Activated naive CD8-positive, alpha-beta T cell (primary cell): ENCODE results near the gene IGSF9B.
"Not testable (repeated sequence)": the region's sequence is repeated elsewhere in the genome, so short reads cannot be mapped to it uniquely, and the experiment has no call there.

Experiments
- H3K27ac Mint-ChIP-seq: one replicate; pipeline ENCODE4 v1.8.0; 2021; ENCODE audit warnings: mixed read lengths
- H3K27me3 Mint-ChIP-seq: one replicate; pipeline ENCODE4 v1.8.0; 2021; ENCODE audit warnings: mixed read lengths
- H3K36me3 Mint-ChIP-seq: one replicate; pipeline ENCODE4 v1.8.0; 2021; ENCODE audit warnings: mixed read lengths
- H3K4me1 Mint-ChIP-seq: one replicate; pipeline ENCODE4 v1.8.0; 2021; ENCODE audit warnings: low read depth, mixed read lengths
- H3K4me3 Mint-ChIP-seq: one replicate; pipeline ENCODE4 v1.8.0; 2021; ENCODE audit warnings: mild to moderate bottlenecking, mixed read lengths
- H3K9me3 Mint-ChIP-seq: one replicate; pipeline ENCODE4 v1.8.0; 2021; ENCODE audit warnings: low read depth, mixed read lengths

Gene IGSF9B, protein sequence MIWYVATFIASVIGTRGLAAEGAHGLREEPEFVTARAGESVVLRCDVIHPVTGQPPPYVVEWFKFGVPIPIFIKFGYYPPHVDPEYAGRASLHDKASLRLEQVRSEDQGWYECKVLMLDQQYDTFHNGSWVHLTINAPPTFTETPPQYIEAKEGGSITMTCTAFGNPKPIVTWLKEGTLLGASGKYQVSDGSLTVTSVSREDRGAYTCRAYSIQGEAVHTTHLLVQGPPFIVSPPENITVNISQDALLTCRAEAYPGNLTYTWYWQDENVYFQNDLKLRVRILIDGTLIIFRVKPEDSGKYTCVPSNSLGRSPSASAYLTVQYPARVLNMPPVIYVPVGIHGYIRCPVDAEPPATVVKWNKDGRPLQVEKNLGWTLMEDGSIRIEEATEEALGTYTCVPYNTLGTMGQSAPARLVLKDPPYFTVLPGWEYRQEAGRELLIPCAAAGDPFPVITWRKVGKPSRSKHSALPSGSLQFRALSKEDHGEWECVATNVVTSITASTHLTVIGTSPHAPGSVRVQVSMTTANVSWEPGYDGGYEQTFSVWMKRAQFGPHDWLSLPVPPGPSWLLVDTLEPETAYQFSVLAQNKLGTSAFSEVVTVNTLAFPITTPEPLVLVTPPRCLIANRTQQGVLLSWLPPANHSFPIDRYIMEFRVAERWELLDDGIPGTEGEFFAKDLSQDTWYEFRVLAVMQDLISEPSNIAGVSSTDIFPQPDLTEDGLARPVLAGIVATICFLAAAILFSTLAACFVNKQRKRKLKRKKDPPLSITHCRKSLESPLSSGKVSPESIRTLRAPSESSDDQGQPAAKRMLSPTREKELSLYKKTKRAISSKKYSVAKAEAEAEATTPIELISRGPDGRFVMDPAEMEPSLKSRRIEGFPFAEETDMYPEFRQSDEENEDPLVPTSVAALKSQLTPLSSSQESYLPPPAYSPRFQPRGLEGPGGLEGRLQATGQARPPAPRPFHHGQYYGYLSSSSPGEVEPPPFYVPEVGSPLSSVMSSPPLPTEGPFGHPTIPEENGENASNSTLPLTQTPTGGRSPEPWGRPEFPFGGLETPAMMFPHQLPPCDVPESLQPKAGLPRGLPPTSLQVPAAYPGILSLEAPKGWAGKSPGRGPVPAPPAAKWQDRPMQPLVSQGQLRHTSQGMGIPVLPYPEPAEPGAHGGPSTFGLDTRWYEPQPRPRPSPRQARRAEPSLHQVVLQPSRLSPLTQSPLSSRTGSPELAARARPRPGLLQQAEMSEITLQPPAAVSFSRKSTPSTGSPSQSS (N-terminal part only)

DNA sequence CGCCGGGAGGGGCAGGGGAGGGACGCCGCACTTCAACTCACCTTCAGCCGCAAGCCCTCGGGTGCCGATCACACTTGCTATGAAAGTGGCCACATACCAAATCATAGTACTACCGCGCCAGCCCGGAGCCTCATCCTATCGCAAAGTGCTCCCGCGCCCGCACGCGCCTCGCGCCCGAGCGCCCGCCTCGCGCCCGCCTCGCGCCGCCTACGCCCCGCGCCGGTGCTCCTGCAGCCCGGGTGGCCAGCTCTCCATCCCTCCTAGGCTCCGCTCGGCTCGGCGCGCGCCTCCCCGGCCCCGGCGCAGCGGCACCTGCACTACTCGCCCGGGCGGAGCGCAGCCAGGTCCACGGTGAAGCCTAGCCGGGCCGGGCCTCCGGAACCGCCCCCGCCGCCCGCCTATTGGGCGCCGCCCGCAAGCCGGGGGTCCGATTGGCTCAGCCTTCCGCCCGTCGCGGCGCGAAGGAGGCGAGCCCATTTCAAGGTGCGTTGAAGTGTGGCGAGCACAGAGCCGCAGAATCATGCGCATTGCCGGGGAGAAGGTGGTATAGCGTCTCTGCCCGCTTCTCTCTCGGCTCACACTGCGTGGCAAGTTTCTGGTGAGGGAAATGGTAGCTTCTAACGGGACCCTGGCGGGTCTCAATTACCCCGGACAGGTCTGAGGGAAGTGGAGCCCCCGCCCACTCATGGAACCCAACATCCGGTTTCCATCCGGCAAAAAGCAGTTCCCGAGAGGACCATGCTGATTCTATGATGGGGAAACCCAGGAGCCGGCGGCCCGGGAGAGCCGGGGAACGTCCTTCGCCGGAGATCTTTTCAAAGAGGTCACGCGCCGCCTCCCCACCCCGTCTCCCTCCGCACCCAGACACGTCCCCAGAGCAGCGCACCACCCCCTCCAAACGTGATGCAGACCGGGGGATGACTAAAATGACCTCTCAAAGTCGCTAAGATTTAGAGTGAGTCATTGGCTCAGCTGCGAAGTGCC, at the start of gene IGSF9B:
Gene IGSF9B, minus strand, starts transcription at position 319 of the 984 bp plus-strand sequence. Its CDS starts 214 bp downstream, at position 105.
- Mint-ChIP-seq H3K27ac (peak within 1 kb of the TSS; percentile 92), H3K4me3 (peak within 1 kb of the TSS; percentile 88), H3K9me3 (no peaks in the 10 kb centered on the region), H3K36me3 (no peaks in the 10 kb centered on the region), H3K4me1 (peaks cover 40% of the 10 kb centered on the region), H3K27me3 (no peaks in the 10 kb centered on the region)

- Mint-ChIP-seq H3K4me3 (no peak overlapping the region), H3K9me3 (no peaks in the 10 kb centered on the region), H3K27me3 (no peaks in the 10 kb centered on the region), H3K36me3 (no peaks in the 10 kb centered on the region), H3K27ac (no peak overlapping the region), H3K4me1 (no peaks in the 10 kb centered on the region)
Measured at GRCh38 chr11:134004496-134005172, 47.9 kb upstream of the IGSF9B start.

GRCh38 chr11:134003792-134004495, 47.2 kb upstream of the IGSF9B start:
- Mint-ChIP-seq H3K27ac (no peak overlapping the region), H3K4me3 (no peak overlapping the region), H3K27me3 (no peaks in the 10 kb centered on the region), H3K36me3 (no peaks in the 10 kb centered on the region), H3K4me1 (no peaks in the 10 kb centered on the region), H3K9me3 (no peaks in the 10 kb centered on the region)

DNA sequence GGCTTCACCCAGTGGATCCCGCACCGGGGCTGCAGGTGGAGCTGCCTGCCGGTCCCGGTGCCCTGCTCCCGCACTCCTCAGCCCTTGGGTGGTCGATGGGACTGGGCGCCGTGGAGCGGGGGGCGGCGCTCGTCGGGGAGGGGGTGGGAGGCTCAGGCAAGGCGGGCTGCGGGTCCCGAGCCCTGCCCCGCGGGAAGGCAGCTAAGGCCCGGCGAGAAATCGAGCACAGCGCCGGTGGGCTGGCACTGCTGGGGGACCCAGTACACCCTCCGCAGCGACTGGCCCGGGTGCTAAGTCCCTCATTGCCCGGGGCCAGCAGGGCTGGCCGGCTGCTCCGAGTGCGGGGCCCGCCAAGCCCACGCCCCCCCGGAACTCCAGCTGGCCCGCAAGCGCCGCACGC, 46.1 kb upstream of the IGSF9B start:
- not testable (repeated sequence) for H3K27ac Mint-ChIP-seq, H3K36me3 Mint-ChIP-seq, H3K9me3 Mint-ChIP-seq, H3K4me1 Mint-ChIP-seq, H3K27me3 Mint-ChIP-seq, H3K4me3 Mint-ChIP-seq

DNA sequence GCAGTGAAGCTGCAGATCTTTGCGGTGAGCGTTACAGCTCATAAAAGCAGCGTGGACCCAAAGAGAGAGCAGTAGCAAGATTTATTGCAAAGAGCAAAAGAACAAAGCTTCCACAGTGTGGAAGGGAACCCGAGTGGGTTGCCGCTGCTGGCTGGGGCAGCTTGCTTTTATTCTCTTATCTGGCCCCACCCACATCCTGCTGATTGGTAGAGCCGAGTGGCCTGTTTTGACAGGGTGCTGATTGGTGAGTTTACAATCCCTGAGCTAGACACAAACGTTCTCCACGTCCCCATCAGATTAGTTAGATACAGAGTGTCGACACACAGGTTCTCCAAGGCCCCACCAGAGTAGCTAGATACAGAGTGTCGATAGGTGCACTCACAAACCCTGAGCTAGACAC, 45.6 kb upstream of the IGSF9B start:
- not testable (repeated sequence) for H3K36me3 Mint-ChIP-seq, H3K27me3 Mint-ChIP-seq, H3K27ac Mint-ChIP-seq, H3K4me3 Mint-ChIP-seq, H3K4me1 Mint-ChIP-seq, H3K9me3 Mint-ChIP-seq

GRCh38 chr11:134001596-134001995, 44.8 kb upstream of the IGSF9B start:
- no peaks in the 10 kb centered on the region for H3K9me3 Mint-ChIP-seq
- no peaks in the 10 kb centered on the region for H3K27me3 Mint-ChIP-seq

GRCh38 chr11:134001088-134001487, 44.3 kb upstream of the IGSF9B start:
- no peaks in the 10 kb centered on the region for H3K9me3 Mint-ChIP-seq
- no peaks in the 10 kb centered on the region for H3K27me3 Mint-ChIP-seq
- H3K4me3 Mint-ChIP-seq = no peak overlapping the region
- H3K4me1 Mint-ChIP-seq = no peaks in the 10 kb centered on the region
- H3K36me3 Mint-ChIP-seq = no peaks in the 10 kb centered on the region
- H3K27ac Mint-ChIP-seq = no peak overlapping the region

More at GRCh38 chr11:134001596-134001995, 44.8 kb upstream of the IGSF9B start:
- H3K36me3 Mint-ChIP-seq = no peaks in the 10 kb centered on the region
- no peak overlapping the region for H3K4me3 Mint-ChIP-seq
- H3K27ac Mint-ChIP-seq = no peak overlapping the region
- no peaks in the 10 kb centered on the region for H3K4me1 Mint-ChIP-seq

DNA sequence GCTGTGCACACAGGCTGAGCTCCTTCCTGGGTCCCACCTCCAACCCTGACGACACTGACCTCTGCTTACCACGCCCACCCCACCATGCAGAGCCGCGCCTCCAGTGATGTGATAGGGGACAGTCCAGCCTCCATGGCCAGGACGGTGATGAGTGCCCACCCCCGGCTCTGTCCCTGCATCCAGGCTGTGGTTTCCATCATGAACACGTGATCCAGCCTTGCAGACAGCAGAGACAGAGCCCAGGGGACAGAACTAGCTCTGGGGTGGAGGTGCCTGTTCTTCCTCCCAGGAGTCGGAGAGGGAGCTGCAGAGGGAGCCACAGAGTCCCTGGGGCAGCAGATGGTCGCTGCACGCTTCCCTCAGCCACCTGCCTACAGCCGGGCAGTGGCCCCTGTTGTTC, 42.6 kb upstream of the IGSF9B start:
- peaks cover 5% of the 10 kb centered on the region for H3K4me1 Mint-ChIP-seq
- no peaks in the 10 kb centered on the region for H3K9me3 Mint-ChIP-seq
- no peak overlapping the region for H3K4me3 Mint-ChIP-seq
- H3K36me3 Mint-ChIP-seq = no peaks in the 10 kb centered on the region
- H3K27me3 Mint-ChIP-seq = no peaks in the 10 kb centered on the region
- no peak overlapping the region for H3K27ac Mint-ChIP-seq

DNA sequence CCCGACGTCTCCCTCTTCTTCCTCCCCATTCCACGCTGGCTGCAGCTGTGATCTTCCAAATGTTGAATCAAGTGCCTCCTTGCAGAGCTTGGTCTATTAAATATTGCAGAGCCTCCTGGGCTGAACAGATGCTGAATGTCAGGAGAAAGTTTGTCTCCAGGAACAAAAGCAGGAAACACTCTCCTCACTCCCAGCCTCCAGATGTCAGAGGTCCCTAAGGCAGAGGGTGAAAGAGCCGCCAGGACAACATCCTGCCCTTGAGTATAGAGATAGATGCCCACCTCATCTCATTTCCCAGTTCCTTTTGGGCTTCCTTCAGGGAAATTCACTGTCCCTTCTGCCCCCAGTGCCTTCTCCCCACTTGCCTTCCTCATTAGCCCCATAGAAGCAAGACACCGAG, 40.8 kb upstream of the IGSF9B start:
- H3K27me3 Mint-ChIP-seq = no peaks in the 10 kb centered on the region
- peaks cover 5% of the 10 kb centered on the region for H3K4me1 Mint-ChIP-seq
- no peak overlapping the region for H3K27ac Mint-ChIP-seq
- no peaks in the 10 kb centered on the region for H3K36me3 Mint-ChIP-seq
- H3K9me3 Mint-ChIP-seq = no peaks in the 10 kb centered on the region
- H3K4me3 Mint-ChIP-seq = no peak overlapping the region

- Mint-ChIP-seq H3K36me3 (no peaks in the 10 kb centered on the region), H3K9me3 (no peaks in the 10 kb centered on the region), H3K27me3 (no peaks in the 10 kb centered on the region), H3K4me3 (no peak overlapping the region), H3K27ac (no peak overlapping the region), H3K4me1 (peaks cover 5% of the 10 kb centered on the region)
Measured at GRCh38 chr11:133996671-133997070, 39.9 kb upstream of the IGSF9B start.

DNA sequence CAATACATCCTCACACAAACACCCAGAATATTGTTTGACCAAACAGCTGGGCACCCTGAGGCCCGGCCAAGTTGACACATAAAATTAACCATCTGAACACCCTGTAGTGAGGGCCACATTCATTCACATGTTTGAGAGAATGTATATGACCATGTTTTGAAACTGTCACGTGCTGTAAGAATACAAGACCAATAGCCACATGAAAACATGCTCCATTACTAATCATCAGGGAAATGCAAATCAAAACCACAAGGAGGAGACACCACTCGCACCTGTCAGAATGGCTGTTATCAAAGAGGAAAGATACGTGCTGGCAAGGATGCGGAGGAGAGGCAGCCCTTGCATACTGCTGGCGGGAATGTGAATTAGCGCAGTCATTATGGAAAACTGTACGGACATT, 38.3 kb upstream of the IGSF9B start:
- peaks cover 20% of the 10 kb centered on the region for H3K4me1 Mint-ChIP-seq
- H3K27me3 Mint-ChIP-seq = no peaks in the 10 kb centered on the region
- no peak overlapping the region for H3K4me3 Mint-ChIP-seq
- H3K9me3 Mint-ChIP-seq = no peaks in the 10 kb centered on the region
- H3K27ac Mint-ChIP-seq = no peak overlapping the region
- no peaks in the 10 kb centered on the region for H3K36me3 Mint-ChIP-seq

- Mint-ChIP-seq H3K4me1 (peaks cover 22% of the 10 kb centered on the region), H3K27me3 (no peaks in the 10 kb centered on the region), H3K4me3 (no peak overlapping the region), H3K27ac (no peak overlapping the region), H3K36me3 (no peaks in the 10 kb centered on the region), H3K9me3 (no peaks in the 10 kb centered on the region)
Measured at GRCh38 chr11:133993921-133994320, 37.2 kb upstream of the IGSF9B start.

DNA sequence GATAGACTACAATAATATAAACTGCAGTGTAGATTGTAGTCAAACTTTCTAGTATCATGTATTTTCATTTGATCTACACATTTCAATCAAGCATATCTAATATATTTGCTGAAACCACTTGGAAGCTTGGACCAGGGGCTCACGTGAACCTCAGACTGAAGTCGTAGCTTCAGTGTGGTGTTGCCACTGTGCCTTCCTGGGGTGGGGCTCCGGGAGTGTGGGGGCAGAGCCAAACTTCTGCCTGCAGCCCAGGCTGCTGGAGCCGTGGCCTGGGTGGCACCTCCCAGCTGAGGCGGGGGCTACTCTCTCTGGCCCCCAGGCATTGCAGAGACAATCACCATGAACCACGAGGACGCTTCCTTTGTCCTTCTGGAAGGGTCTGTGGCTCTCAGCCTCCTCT, 36.3 kb upstream of the IGSF9B start:
- H3K9me3 Mint-ChIP-seq = no peaks in the 10 kb centered on the region

More for the DNA sequence above, 36.3 kb upstream of the IGSF9B start:
- H3K4me1 Mint-ChIP-seq = peaks cover 22% of the 10 kb centered on the region
- H3K27ac Mint-ChIP-seq = no peak overlapping the region
- H3K36me3 Mint-ChIP-seq = no peaks in the 10 kb centered on the region
- no peaks in the 10 kb centered on the region for H3K27me3 Mint-ChIP-seq
- no peak overlapping the region for H3K4me3 Mint-ChIP-seq
